GM12891 (cell line): ENCODE data around the gene KRT6A.

Source experiments
- PAX5 ChIP-seq: IDR thresholded peaks from 2 replicates; pipeline ENCODE4 v1.6.1; 2011; ENCODE audit warnings: low read length, moderate library complexity, mild to moderate bottlenecking; ENCODE audit not compliant: insufficient read depth, severe bottlenecking
- POLR2A ChIP-seq: IDR thresholded peaks from 2 replicates; pipeline ENCODE4 v1.6.1; 2011; ENCODE audit warnings: low read depth, low read length, control low read depth
- POLR2AphosphoS5 ChIP-seq: IDR thresholded peaks from 2 replicates; pipeline ENCODE4 v1.6.1; 2011; ENCODE audit warnings: low read depth, low read length, control low read depth
- POU2F2 ChIP-seq: IDR thresholded peaks from 2 replicates; pipeline ENCODE4 v1.6.1; 2011; ENCODE audit warnings: low read depth, mild to moderate bottlenecking, control low read depth, low read length, moderate library complexity

DNA sequence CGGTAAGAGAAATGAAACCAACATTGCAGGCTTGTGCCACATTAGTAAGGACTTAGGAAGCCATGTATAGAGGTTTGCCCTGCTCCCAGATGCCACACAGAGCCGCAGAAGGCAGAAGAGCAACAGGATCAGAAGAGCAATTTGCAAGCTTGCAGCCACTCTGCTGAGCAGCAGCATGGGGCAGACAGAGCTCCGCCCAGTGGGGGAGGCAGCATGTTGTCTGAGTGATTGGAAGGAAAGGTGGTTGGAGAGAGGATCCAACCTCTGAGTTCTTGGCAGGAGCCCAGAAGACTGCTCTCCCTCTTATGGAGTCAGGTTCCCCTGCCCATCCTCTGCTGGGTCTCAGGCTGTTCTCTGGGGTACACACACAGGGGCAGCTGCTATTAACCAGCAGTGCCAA, 2.3 kb upstream of the KRT6A start:
- TF ChIP-seq POU2F2 = no peak
- TF ChIP-seq POLR2AphosphoS5 = no peak
- no peak for TF ChIP-seq POLR2A
- TF ChIP-seq PAX5 = no peak
